LHCN-M2 (cell line): ENCODE data around the gene PSMG1. TPM values are rescaled to one million over a fixed set of nuclear protein-coding genes. Genes with fewer than 3 reads are reported as not detected.

Experiments
- total RNA-seq: library from RNA; depleted of rRNA; stranded (reverse); fragments of >200 nt; gene quantifications from 2 replicates; pipeline ENCODE4 v1.2.3, GENCODE V29; 2014; rRNA removed

The PSMG1 gene
- total RNA-seq, 1 experiment from 2014 or later: 74.7 TPM

Other genes starting within 250 kb of the PSMG1 start
- gene BRWD1, start 130.2 kb upstream of the PSMG1 start, total RNA-seq: 20.5 and 23.1 TPM in 2 replicates
- 325 and 326 TPM in 2 replicates for gene HMGN1, start 165.6 kb upstream of the PSMG1 start, total RNA-seq